GM18520 (cell line): ENCODE data around the gene SRL.

Experiments
- ATAC-seq: cut with Tn5 transposase; IDR thresholded peaks from one replicate; pipeline ENCODE4 v1.9.1; 2021; ENCODE audit not compliant: unreplicated experiment

SRL gene

GRCh38 chr16:4241928-4242283 lies at the start of gene SRL:
Gene SRL (minus strand): TSS chr16:4242080. CDS start chr16:4242067, 13 bp downstream.
- no peak for ATAC-seq

DNA sequence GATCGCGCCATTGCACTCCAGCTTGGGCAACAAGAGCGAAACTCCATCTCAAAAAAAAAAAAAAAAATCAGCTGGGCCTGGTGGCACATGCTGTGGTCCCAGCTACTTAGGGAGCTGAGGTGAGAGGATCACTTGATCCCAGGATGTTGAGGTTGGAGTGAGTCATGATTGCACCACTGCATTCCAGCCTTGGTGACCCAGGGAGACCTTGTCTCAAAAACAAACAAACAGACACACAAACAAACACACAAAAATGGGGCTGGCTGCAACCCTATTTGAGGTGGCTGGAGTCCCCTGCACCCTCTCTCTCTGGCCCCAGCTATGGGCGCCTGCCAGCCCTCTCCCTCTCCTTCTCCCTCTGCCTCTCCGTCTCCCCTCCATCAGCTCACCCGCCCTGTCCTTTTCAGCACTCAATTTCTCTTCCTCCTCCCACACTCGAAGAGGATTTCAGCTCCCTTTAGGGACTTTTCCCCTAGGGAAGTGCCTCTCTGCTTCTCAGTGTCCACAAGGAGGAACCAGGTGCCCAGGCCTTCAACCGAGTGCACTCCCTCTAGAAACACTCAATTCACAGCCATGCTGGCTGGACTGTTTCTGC lies 48.5 kb upstream of the SRL start:
- ATAC-seq: no peak

DNA sequence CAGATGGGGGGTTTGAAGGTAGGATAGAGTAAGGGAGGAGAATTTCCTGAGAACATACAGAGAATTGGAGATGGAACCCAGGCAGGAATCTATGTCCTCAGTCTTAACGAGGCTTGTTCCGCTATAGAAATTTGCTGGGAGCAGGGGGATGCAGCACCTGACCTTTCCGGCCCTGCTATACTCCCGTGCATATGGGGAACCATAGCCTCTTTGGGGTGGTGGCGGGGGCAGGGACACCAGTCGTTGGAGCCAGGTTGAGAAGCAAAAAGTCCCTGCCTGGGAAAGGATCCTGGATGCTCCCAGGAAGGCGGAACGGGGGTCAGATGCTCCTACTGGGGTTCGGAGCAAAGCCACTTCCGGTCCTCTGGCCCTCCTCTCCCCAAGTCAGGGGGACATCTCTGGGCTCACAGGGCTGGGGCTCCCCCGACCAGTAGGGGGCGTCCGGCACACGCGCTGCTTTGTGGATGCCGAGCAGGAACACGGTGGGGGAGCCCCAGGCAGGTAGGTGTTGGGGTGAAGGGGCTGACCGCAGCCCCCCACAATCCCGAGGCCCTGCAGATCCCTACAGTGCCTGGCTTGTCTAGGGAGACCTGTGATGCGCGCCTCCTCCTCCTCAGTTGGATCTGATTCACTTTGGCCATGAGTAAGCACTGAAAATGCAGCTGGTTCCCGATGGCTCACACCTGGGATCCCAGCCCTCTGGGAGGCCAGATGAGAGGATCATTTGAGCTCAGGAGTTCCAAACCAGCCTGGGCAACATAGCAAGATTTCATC lies 46.5 kb upstream of the SRL start:
- no peak for ATAC-seq

DNA sequence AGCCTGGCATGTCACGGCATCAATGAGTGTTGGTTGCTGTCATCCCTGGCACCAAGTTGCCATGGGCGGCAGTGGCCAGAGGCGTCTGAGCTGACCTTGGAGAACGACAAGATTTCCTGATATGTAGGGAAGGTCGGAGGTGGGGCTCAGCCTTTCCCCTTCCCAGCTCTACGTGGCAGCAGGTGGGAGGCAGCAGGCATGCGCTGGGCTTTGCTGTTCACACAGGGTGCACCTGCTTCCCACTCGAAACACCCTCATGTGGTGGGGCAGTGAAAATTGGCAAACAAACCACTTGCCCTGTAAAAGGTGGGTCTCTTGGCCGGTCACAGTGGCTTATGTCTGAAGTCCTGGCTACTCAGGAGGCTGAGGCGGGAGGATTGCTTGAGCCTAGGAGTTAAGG lies 43.3 kb upstream of the SRL start:
- no peak for ATAC-seq

DNA sequence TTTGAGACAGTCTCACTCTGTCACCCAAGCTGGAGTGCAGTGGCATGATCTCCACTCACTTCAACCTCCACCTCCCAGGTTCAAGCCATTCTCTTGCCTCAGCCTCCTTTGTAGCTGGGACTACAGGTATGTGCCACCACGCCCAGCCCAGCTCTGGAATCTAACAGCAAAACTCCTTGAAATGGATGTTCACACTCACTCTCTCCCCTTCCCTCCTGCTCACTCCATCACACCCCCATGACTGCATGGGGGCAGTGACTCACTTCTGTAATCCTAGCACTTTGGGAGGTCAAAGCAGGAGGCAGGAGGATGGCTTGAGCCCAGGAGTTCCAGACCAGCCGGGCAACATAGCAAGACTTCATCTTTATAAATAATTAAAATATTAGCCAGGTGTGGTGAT lies 42.1 kb upstream of the SRL start:
- no peak for ATAC-seq

DNA sequence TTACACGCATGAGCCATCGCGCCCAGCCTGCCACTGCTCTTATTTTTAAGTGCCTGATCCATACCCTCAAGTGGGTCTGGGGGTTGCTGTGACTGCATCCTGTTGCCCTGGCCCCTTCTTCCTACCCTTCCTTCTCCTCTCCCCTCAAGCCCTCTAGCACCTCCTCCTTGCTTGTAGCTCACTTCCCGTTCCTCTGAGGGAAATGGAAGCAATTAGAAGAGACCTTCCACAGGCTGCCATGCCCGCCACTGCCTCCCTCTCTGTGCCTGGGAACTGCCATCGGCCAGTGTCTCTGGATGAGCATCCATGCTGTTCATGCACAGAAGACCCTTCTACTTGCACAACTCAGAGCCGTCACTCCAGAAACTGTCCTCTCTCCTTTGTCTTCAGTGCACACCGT lies 41.6 kb upstream of the SRL start:
- no peak for ATAC-seq

GRCh38 chr16:4280625-4281024 lies 38.7 kb upstream of the SRL start:
- ATAC-seq: no peak

DNA sequence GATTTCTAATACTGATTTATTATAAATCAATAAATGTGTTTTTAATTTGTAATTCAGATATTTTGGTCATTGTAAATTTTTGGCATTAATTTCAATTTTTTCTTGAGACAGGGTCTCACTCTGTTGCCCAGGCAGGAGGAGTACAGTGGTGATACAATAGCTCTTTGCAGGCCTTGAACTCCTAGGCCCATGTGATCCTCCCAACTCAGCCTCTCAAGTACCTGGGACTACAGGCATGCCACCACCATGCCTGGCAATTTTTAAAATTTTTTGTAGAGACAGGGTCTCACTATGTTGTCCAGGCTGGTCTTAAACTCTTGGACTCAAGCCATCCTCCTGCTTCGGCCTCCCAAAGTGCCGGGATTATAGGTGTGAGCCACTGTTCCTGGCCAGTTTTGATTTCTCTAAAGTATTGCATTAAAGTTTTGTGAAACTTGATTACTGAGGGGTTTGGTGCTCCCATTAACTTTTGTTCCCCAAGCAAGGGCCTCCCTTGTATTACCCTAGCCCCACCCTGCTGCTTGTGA lies 36.2 kb upstream of the SRL start:
- no peak for ATAC-seq

DNA sequence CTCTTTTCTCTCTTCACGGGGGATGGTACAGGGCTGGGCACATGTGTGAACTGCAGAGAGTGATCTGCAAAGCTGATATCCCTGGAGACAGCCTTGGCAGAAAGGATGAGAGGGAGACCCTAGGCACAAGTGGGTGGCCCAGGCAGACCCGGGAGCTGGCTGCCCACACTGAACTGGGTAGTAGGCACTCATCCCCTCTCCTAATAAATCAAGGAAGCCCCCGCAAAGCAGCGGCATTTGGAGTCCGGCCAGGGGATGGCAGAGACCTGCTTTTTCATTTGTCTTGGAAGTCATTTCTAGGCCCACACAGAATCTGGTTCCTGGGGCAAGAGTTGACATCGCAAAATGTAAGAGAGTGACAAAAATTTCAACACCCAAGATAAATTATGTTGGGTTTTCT lies 34.0 kb upstream of the SRL start:
- no peak for ATAC-seq

- no peak for ATAC-seq
Observed at GRCh38 chr16:4273858-4274311, 32.0 kb upstream of the SRL start.

- ATAC-seq: no peak
Observed at GRCh38 chr16:4272114-4272956, 30.5 kb upstream of the SRL start.

GRCh38 chr16:4271176-4272113 lies 29.6 kb upstream of the SRL start:
- peak; percentile 68 for ATAC-seq

- ATAC-seq: no peak
Observed at GRCh38 chr16:4270595-4270994, 28.7 kb upstream of the SRL start.

- ATAC-seq: no peak
Observed at GRCh38 chr16:4270091-4270490, 28.2 kb upstream of the SRL start.

- ATAC-seq: no peak
Observed at GRCh38 chr16:4266372-4266771, 24.5 kb upstream of the SRL start.

DNA sequence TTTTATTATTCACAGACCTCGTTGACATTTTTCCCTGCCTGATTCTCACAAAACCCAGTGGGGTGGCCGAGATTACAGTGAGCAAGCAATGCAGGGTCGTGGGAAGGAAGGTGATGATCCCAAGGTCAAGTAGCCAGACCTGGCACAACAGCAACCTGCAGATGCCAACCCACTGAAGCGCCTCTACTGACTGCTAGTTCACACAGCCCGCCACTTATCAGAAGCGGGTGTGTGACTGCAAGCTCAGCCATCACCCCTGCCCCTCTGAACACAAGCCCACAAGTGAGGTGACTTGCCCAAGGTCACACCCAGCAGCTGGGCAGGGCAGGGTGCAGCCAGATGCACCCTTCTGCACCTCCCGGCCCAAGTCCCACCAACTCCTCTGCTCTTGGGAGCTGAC lies 23.8 kb upstream of the SRL start:
- ATAC-seq: no peak

GRCh38 chr16:4264546-4264945 lies 22.7 kb upstream of the SRL start:
- ATAC-seq: no peak

DNA sequence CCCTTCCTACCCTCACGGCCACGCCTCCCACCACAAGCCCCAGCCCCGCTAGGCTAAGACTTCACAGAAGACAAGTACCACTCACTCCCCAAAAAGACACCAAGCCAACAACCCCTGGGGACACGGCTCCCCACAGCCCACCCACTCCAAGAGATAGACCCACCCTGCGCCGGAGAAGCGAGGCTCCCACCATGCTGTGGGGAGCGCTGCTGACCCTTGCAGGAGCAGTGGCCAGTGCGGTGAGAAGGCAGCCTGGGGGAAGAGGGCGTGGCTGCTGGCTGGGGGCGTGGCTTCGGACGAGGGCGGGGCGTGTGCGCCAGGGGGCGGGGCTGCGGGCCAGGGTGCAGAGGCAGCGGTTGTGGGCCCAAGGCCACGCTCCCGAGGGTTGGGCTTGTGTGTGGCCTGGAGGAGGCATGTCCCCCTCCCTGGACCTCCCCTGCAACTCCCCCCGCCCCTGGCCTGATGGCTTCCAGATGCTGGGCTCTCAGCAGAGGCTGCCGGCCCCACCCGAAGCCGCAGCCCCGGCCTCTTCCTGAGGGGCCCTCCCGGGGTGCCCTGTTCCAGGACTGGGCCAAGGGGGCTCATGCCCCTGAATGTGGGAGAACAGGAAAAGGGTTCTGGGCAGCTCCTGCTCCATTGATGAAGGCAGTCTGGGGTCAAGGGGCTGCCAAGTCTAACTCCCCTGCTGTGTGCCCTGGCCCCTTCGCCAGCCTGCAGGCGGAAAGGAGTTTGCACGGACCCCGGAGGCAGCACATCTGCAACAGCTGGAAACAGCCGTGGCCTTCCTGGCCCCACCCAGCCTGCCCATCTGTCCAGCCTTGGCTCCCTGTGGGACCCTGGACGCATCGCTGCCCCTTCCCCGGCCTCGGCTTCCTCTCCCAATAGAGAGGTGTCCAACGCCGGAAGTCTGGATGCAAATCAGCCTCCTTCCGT lies 21.9 kb upstream of the SRL start:
- no peak for ATAC-seq

GRCh38 chr16:4262303-4262835 lies 20.5 kb upstream of the SRL start:
- ATAC-seq: no peak
